H1 (cell line): ENCODE results near the gene THBS3. TPM values are rescaled to one million over a fixed set of nuclear protein-coding genes. Genes with fewer than 3 reads are reported as not detected.

Experiments used
- YY1 ChIP-seq: IDR thresholded peaks from 2 replicates; pipeline ENCODE4 v1.6.1; 2011; ENCODE audit warnings: low read depth, mild to moderate bottlenecking, low read length
- polyA plus RNA-seq, 7 experiments: library from polyadenylated mRNA; depleted of rRNA in 3 of 7; stranded (reverse) in 5 of 7; unstranded in 2 of 7; fragments of >200 nt in 5 of 7; fragments of 200-250 nt in 2 of 7; gene quantifications; 1 replicate in 5 of 7; 2 replicates in 1 of 7; 4 replicates in 1 of 7; pipeline versions ENCODE4 v1.2.1 to v1.2.3, GENCODE V29; 2011 to 2013; ENCODE audit warnings: missing spikeins in 2 of 7, mixed read lengths in 2 of 7
- total RNA-seq: library from RNA; stranded (reverse); fragmentation: NEBNext Ultra II Directional; extraction: Animal tissue kit (Norgen Biotek cat#: 25700); gene quantifications from 2 replicates; pipeline ENCODE4 v1.2.1, GENCODE V29; 2021

Gene THBS3
- total and polyA plus RNA-seq, 2 of the 8 experiments (the other 6 are each of a cell fraction or from before 2014, with no cell fraction given): 3.0 to 3.5 TPM

DNA sequence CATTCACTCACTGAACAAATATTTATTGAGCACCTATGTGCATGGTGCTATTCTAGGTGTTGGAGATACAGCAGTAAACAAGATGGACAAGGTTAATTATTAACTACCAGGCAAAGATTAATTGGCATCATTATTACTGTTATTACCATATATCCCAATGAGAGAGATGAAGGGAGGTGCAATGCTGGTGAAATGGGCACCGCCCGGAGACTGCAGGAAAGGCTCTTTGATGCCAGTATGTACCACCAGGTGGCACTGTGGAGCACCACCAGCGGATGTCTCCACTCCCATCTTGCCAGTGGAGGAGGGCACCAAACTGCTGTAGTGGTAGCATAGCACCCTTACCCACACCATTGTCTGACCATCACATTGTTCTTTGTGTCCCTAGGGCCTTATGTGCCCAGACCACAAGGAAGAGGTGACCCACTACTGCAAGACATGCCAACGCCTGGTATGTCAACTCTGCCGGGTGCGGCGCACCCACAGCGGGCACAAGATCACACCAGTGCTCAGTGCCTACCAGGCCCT is 31.1 kb downstream of the THBS3 start (continued):
- TF ChIP-seq YY1: peak; percentile 37; the same call in 1 of the 2 replicates
